AG09309 (cell line): ENCODE results near the gene LCORL.

Experiments used
- DNase-seq: peaks from one replicate; pipeline ENCODE4 v3.0.0-alpha.2; 2010; ENCODE audit warnings: low read depth
- H3K4me3 ChIP-seq: 2 replicates; pipeline ENCODE4 v1.5.1; 2011; ENCODE audit warnings: mild to moderate bottlenecking, low read depth, low read length, moderate library complexity; ENCODE audit not compliant: control insufficient read depth
- TF ChIP-seq, protein P1 (sequence below): IDR thresholded peaks from 2 replicates; pipeline ENCODE4 v1.5.1; 2011; ENCODE audit warnings: mild to moderate bottlenecking, low read depth, low read length, inconsistent platforms; ENCODE audit not compliant: insufficient read depth, control insufficient read depth; ENCODE audit errors: missing control alignments

The LCORL gene

DNA sequence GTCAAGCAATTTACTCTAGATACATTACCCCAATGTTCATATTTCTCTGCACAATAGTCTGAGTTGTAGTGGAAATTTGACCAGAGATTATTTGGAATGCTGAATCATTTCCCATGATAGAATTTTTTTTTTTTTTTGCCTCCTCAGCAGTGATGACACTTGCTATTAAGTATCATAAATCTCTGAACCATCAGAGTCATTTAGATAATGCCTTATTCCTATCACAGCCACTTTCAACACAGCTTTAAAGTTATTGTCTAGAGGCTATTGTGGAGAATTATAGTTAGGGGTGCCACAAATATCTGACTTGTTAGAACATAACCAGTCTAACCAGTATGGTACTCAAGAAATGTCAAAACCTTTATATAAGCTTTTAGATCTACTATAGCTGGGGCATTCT, 79.8 kb downstream of the LCORL start:
- H3K4me3 ChIP-seq = no peak overlapping the region
- DNase-seq = no peak
- TF ChIP-seq, protein P1, sequence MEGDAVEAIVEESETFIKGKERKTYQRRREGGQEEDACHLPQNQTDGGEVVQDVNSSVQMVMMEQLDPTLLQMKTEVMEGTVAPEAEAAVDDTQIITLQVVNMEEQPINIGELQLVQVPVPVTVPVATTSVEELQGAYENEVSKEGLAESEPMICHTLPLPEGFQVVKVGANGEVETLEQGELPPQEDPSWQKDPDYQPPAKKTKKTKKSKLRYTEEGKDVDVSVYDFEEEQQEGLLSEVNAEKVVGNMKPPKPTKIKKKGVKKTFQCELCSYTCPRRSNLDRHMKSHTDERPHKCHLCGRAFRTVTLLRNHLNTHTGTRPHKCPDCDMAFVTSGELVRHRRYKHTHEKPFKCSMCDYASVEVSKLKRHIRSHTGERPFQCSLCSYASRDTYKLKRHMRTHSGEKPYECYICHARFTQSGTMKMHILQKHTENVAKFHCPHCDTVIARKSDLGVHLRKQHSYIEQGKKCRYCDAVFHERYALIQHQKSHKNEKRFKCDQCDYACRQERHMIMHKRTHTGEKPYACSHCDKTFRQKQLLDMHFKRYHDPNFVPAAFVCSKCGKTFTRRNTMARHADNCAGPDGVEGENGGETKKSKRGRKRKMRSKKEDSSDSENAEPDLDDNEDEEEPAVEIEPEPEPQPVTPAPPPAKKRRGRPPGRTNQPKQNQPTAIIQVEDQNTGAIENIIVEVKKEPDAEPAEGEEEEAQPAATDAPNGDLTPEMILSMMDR = no peak

DNA sequence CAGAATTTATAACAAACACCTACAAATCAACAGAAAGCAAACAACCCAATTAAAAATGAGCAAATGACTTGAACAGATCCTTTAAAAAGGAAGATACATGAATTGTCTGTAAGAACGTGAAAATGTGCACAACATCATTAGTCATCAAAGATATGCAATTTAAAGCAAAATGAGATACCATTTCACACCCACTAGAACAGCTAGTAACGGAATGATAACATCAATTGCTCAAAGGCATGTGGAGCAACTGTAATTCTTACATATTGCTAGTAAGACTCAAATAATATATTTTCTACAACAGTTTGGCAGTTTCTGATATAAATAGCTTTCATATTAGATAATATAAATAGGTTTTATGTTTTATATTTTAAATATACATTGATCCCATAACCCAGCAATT, 82.5 kb downstream of the LCORL start:
- TF ChIP-seq, protein P1 = no peak
- no peak for DNase-seq
- H3K4me3 ChIP-seq = no peak overlapping the region

DNA sequence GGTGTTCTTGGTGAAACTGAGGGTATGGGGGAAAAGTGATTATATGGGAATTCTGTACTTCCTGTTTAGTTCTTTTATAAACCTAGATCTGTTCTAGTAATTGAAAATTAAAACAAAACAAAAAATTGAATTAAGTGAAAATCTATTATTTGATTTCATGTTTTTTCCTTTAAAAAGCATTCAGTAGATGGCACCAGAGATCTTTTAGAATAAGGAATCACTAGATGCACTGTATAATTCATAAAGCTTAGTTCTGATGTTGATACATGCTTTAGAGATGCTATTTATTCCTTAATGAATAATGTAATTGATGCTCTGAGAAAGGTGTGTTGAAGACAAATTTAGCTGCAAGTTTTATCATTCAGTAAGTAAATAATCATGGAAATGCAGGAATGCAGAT, 87.3 kb downstream of the LCORL start:
- no peak for DNase-seq
- H3K4me3 ChIP-seq = no peak overlapping the region
- TF ChIP-seq, protein P1 = peak; percentile 19

DNA sequence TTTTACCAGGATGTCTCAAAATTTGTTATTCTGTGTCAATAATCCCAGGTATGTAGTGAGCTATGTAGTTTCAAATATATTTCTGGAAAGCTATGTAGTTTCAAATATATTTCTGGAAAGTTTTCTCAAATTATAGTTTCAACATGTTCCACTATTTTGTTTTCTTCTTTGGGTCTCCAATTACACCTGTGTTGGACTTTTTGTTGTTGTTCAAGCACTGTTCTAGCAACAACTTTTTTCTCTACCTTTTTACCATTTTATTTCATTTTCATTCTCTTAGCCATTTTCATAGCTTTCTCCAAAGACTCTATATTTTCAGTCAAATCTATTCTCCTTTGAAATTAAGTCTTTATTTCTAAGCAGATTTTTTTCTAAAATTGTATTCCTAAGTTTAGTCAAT, 88.4 kb downstream of the LCORL start:
- TF ChIP-seq, protein P1 = no peak

DNA sequence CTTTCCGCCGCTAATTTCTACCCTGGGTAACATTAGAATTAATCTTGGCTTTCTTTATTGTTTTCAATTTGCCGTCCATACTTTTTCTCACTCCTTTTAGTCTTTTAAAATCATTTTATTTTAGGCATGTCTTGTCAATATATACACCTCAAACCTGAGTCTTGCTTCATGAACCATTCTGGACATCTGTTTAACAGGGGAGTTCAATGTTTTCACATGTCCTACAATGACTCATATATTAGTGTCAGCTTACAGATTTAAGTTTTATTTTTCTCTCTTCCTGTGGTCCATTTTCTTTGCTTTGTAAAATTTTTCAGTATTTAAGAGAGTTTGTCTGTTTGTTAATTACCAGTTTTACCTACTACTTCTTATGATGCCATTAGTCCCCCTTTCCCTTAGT, 89.5 kb downstream of the LCORL start:
- no peak overlapping the region for H3K4me3 ChIP-seq
- no peak for DNase-seq
- TF ChIP-seq, protein P1 = no peak

More for the DNA sequence above, 88.4 kb downstream of the LCORL start:
- no peak for DNase-seq
- H3K4me3 ChIP-seq = no peak overlapping the region

DNA sequence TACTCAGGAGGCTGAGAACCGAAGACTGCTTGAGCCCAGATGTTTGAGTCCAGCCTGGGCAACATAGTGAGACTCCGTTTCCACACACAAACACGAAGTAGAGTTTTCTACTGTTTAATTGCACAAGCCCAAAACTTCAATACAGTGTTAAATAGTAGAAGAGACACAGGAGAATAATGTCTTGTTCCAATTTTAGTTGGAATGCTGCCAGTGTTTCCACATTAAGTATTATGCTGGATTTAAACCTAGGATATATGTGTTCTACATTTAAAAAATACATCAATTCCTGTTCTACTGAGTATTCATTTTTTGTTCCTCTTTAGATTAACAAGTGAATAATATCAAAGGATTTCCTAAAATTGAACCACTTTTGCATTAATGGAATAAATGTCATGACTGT, 91.3 kb downstream of the LCORL start:
- no peak overlapping the region for H3K4me3 ChIP-seq
- TF ChIP-seq, protein P1 = no peak
- DNase-seq = no peak

DNA sequence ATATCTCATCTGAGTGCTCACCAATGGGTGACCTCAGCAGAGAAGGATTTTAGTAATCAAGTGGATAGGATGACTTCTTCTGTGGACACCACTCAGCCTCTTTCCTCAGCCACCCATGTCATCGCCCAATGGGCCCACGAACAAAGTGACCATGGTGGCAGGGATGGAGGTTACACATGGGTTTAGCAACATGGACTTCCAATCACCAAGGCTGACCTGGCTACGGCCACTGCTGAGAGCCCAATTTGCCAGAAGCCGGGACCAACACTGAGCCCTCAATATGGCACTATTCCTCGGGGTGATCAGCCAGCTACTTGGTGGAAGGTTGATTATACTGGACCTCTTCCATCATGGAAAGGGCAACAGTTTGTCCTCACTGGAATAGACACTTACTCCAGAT, 97.4 kb downstream of the LCORL start:
- H3K4me3 ChIP-seq = no peak overlapping the region
- no peak for DNase-seq
- TF ChIP-seq, protein P1 = no peak
